HEK293T (cell line): ENCODE measurements around the gene SMARCB1.

Experiments used
- BHLHE40 ChIP-seq: fragments of 450-650 bp; IDR thresholded peaks from 2 replicates; pipeline ENCODE4 v1.6.1; 2016; ENCODE audit warnings: mild to moderate bottlenecking, moderate library complexity, borderline replicate concordance
- CTBP1 ChIP-seq: fragments of 450-650 bp; IDR thresholded peaks from 2 replicates; pipeline ENCODE4 v1.6.1; 2016; ENCODE audit warnings: borderline replicate concordance
- FOXA1 ChIP-seq: fragments of 450-650 bp; IDR thresholded peaks from 2 replicates; pipeline ENCODE4 v1.6.1; 2016; ENCODE audit warnings: mild to moderate bottlenecking
- FOXK2 ChIP-seq: fragments of 450-650 bp; IDR thresholded peaks from 2 replicates; pipeline ENCODE4 v1.6.1; 2016; ENCODE audit warnings: mild to moderate bottlenecking
- FOXM1 ChIP-seq: fragments of 450-650 bp; IDR thresholded peaks from 2 replicates; pipeline ENCODE4 v1.6.1; 2017; ENCODE audit warnings: mild to moderate bottlenecking, borderline replicate concordance
- HDGF ChIP-seq: fragments of 450-650 bp; IDR thresholded peaks from 2 replicates; pipeline ENCODE4 v1.6.1; 2017; ENCODE audit warnings: antibody characterized with exemption, borderline replicate concordance
- LEF1 ChIP-seq: fragments of 450-650 bp; IDR thresholded peaks from 2 replicates; pipeline ENCODE4 v1.6.1; 2017; ENCODE audit warnings: mild to moderate bottlenecking, borderline replicate concordance
- NFRKB ChIP-seq: fragments of 450-650 bp; IDR thresholded peaks from 2 replicates; pipeline ENCODE4 v1.6.1; 2016; ENCODE audit warnings: mild to moderate bottlenecking, moderate library complexity
- SP1 ChIP-seq: fragments of 450-650 bp; IDR thresholded peaks from 2 replicates; pipeline ENCODE4 v1.6.1; 2017
- SUZ12 ChIP-seq: fragments of 450-650 bp; IDR thresholded peaks from 2 replicates; pipeline ENCODE4 v1.6.1; 2016; ENCODE audit warnings: mild to moderate bottlenecking
- TARDBP ChIP-seq: fragments of 450-650 bp; IDR thresholded peaks from 2 replicates; pipeline ENCODE4 v1.6.1; 2016
- TF ChIP-seq, protein P1 (sequence below): fragments of 450-650 bp; IDR thresholded peaks from 2 replicates; pipeline ENCODE4 v1.6.1; 2016

DNA sequence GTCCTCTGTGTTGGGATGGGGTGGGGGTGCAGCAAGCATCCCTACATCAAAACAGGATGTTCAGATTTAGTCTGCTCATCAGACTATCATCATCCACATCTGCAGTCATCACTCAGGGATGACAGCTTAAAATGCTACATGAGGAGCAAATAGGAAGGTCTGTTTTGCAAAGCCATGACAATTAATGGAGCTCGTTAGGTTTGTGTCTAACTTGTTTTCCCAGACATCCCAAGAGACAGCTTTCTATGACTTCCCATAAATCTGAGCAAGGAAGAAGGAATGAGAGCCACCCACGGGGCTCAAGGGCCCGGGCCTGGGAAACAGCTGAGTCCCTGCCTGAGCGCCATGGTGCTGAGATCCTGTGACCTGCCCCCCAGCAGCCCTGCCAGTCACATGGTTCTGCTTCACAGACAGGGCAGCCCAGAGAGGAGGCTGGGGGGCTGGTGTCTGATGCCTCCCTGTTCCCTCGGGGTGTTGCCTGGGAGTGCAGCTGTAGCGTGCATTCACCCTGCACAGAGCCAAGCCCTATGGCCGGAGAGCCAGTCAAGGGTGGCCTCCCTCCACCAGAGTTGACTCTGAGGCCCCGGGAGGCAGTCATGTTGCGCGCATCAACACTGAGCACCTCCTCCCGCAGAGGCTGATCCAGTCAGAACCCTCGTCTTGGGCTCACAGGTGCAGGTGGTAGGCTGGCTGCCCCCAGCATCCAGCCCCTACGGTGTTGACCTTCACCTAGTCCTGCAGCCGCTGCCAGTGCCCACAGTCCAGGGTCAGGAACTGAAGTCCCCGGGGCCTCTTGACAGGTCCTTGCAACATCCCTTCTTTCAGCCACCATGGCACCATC, 40.0 kb downstream of the SMARCB1 start:
- no peak for TF ChIP-seq TARDBP
- TF ChIP-seq BHLHE40, result no peak
- TF ChIP-seq FOXK2, result no peak
- TF ChIP-seq HDGF, result no peak
- TF ChIP-seq SP1, result no peak
- no peak for TF ChIP-seq SUZ12
- no peak for TF ChIP-seq LEF1
- no peak for TF ChIP-seq FOXM1
- TF ChIP-seq CTBP1, result no peak
- no peak for TF ChIP-seq FOXA1
- TF ChIP-seq, protein P1, sequence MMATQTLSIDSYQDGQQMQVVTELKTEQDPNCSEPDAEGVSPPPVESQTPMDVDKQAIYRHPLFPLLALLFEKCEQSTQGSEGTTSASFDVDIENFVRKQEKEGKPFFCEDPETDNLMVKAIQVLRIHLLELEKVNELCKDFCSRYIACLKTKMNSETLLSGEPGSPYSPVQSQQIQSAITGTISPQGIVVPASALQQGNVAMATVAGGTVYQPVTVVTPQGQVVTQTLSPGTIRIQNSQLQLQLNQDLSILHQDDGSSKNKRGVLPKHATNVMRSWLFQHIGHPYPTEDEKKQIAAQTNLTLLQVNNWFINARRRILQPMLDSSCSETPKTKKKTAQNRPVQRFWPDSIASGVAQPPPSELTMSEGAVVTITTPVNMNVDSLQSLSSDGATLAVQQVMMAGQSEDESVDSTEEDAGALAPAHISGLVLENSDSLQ, result no peak
- no peak for TF ChIP-seq NFRKB
